Fibroblast of lung (primary cell): Measurements from ENCODE around the gene AP4E1. TPM values are rescaled to one million over a fixed set of nuclear protein-coding genes. Genes with fewer than 3 reads are reported as not detected.

ENCODE experiments used
- DNase-seq, 2 donors: peaks; one replicate each; pipeline versions ENCODE4 v3.0.0 to v3.0.0-alpha.2; 2010; ENCODE audit warnings: low read depth in 2 of 2
- H2AFZ ChIP-seq: 2 replicates; pipeline ENCODE4 v1.5.1; 2012; ENCODE audit warnings: low read length, control low read depth, inconsistent platforms
- H3K27ac ChIP-seq: 2 replicates; pipeline ENCODE4 v1.5.1; 2011; ENCODE audit warnings: low read length, control low read depth; ENCODE audit not compliant: insufficient read depth
- H3K27me3 ChIP-seq: 2 replicates; pipeline ENCODE4 v1.5.1; 2011; ENCODE audit warnings: mild to moderate bottlenecking, low read length; ENCODE audit not compliant: control insufficient read depth, insufficient read depth
- H3K36me3 ChIP-seq: 2 replicates; pipeline ENCODE4 v1.5.1; 2011; ENCODE audit warnings: low read length; ENCODE audit not compliant: control insufficient read depth, insufficient read depth
- H3K4me1 ChIP-seq: 2 replicates; pipeline ENCODE4 v1.5.1; 2011; ENCODE audit warnings: low read length; ENCODE audit not compliant: control insufficient read depth, insufficient read depth; ENCODE audit errors: extremely low read depth
- H3K4me2 ChIP-seq: 2 replicates; pipeline ENCODE4 v1.5.1; 2011; ENCODE audit warnings: low read length, control low read depth; ENCODE audit not compliant: insufficient read depth; ENCODE audit errors: extremely low read depth
- H3K4me3 ChIP-seq, 4 experiments: fragments of 200-600 bp in 1 of 4; sonication (generic) in 1 of 4; replicated peaks in 1 of 4; 2 replicates each; pipeline ENCODE4 v1.5.1; 2011 to 2016; ENCODE audit warnings: low read length in 4 of 4, low read depth in 3 of 4, mild to moderate bottlenecking in 3 of 4, control low read depth in 2 of 4, inconsistent platforms in 1 of 4, mixed read lengths in 1 of 4; ENCODE audit not compliant: insufficient read depth in 1 of 4; ENCODE audit errors: control extremely low read depth in 1 of 4
- H3K79me2 ChIP-seq: 2 replicates; pipeline ENCODE4 v1.5.1; 2012; ENCODE audit warnings: mild to moderate bottlenecking, low read length, inconsistent platforms; ENCODE audit not compliant: control insufficient read depth, insufficient read depth
- H3K9ac ChIP-seq: 2 replicates; pipeline ENCODE4 v1.5.1; 2011; ENCODE audit warnings: mild to moderate bottlenecking, low read length, control low read depth; ENCODE audit not compliant: insufficient read depth
- H3K9me3 ChIP-seq: 2 replicates; pipeline ENCODE4 v1.5.1; 2012; ENCODE audit warnings: low read depth, low read length; ENCODE audit not compliant: control insufficient read depth, insufficient read depth
- H4K20me1 ChIP-seq: 2 replicates; pipeline ENCODE4 v1.5.1; 2011; ENCODE audit warnings: low read length; ENCODE audit not compliant: control insufficient read depth, insufficient read depth; ENCODE audit errors: extremely low read depth
- CTCF ChIP-seq, 2 donors: IDR thresholded peaks in 1 of 2; conservative IDR thresholded peaks in 1 of 2; 1 replicate in 1 of 2; 2 replicates in 1 of 2; pipeline ENCODE4 v1.5.1; 2011 to 2012; ENCODE audit warnings: low read length in 2 of 2, control low read depth in 1 of 2, inconsistent platforms in 1 of 2, low read depth in 1 of 2, mild to moderate bottlenecking in 1 of 2
- EZH2 ChIP-seq: IDR thresholded peaks from 2 replicates; pipeline ENCODE4 v1.5.1; 2012; ENCODE audit warnings: low read length, control low read depth, mild to moderate bottlenecking; ENCODE audit errors: missing control alignments
- polyA plus RNA-seq, 2 donors: library from polyadenylated mRNA; depleted of rRNA in 1 of 2; stranded (reverse) in 1 of 2; unstranded in 1 of 2; fragments of >200 nt; gene quantifications; 2 replicates each; pipeline ENCODE4 v1.2.1, GENCODE V29; 2011 to 2012; ENCODE audit warnings: missing spikeins in 1 of 2
- total RNA-seq: library from RNA; depleted of rRNA; stranded (reverse); fragments of >200 nt; gene quantifications from 2 replicates; pipeline ENCODE4 v1.2.1, GENCODE V29; 2014

AP4E1 gene
- total and polyA plus RNA-seq, 2 donors (not counting 1 experiment from before 2014, with no cell fraction given) = 7.3 to 19.7 TPM

- H3K4me1 ChIP-seq = no peaks in the 10 kb centered on the region
- no peaks in the 10 kb centered on the region for H4K20me1 ChIP-seq
- no peak overlapping the region for H3K4me2 ChIP-seq
- no peak for DNase-seq
- no peak overlapping the region for H3K27ac ChIP-seq
- no peaks in the 10 kb centered on the region for H3K27me3 ChIP-seq
- H3K4me3 ChIP-seq = no peak overlapping the region
- no peaks in the 10 kb centered on the region for H3K79me2 ChIP-seq
- no peaks in the 10 kb centered on the region for H3K36me3 ChIP-seq
- H3K9me3 ChIP-seq = no peaks in the 10 kb centered on the region
- no peak for TF ChIP-seq CTCF (conservative IDR thresholded peaks at IDR 0.05 in 1 of 2, IDR thresholded peaks at IDR 0.05 in 1 of 2; ENCODE audit: low read depth in 1 of 2, low read length in 2 of 2)
- TF ChIP-seq EZH2 = no peak
- H3K9ac ChIP-seq = no peak overlapping the region
- H2AFZ ChIP-seq = no peak overlapping the region
Measured at GRCh38 chr15:50997371-50998051, 89.0 kb downstream of the AP4E1 start.

GRCh38 chr15:51004103-51004551 is 95.6 kb downstream of the AP4E1 start:
- H3K9me3 ChIP-seq = no peaks in the 10 kb centered on the region
- no peak overlapping the region for H3K27ac ChIP-seq
- H3K79me2 ChIP-seq = no peaks in the 10 kb centered on the region
- H4K20me1 ChIP-seq = no peaks in the 10 kb centered on the region
- H3K4me2 ChIP-seq = no peak overlapping the region
- H3K4me3 ChIP-seq = no peak overlapping the region
- no peaks in the 10 kb centered on the region for H3K36me3 ChIP-seq
- no peak for TF ChIP-seq EZH2
- no peak for TF ChIP-seq CTCF (conservative IDR thresholded peaks at IDR 0.05 in 1 of 2, IDR thresholded peaks at IDR 0.05 in 1 of 2; ENCODE audit: low read depth in 1 of 2, low read length in 2 of 2)
- H3K9ac ChIP-seq = no peak overlapping the region
- H3K27me3 ChIP-seq = no peaks in the 10 kb centered on the region
- no peaks in the 10 kb centered on the region for H3K4me1 ChIP-seq
- no peak overlapping the region for H2AFZ ChIP-seq
- peak; percentile 14 to 39 for DNase-seq

- H3K27me3 ChIP-seq = no peaks in the 10 kb centered on the region
- no peak overlapping the region for H2AFZ ChIP-seq
- no peaks in the 10 kb centered on the region for H3K9me3 ChIP-seq
- DNase-seq = no peak
- no peak overlapping the region for H3K4me3 ChIP-seq
- no peaks in the 10 kb centered on the region for H3K36me3 ChIP-seq
- no peaks in the 10 kb centered on the region for H3K4me1 ChIP-seq
- H4K20me1 ChIP-seq = no peaks in the 10 kb centered on the region
- H3K9ac ChIP-seq = no peak overlapping the region
- H3K27ac ChIP-seq = no peak overlapping the region
- no peak for TF ChIP-seq CTCF (conservative IDR thresholded peaks at IDR 0.05 in 1 of 2, IDR thresholded peaks at IDR 0.05 in 1 of 2; ENCODE audit: low read depth in 1 of 2, low read length in 2 of 2)
- no peak for TF ChIP-seq EZH2
- H3K79me2 ChIP-seq = no peaks in the 10 kb centered on the region
- no peak overlapping the region for H3K4me2 ChIP-seq
Measured at GRCh38 chr15:51006336-51006985, 98.0 kb downstream of the AP4E1 start.
